ENCODE results near the gene LOXHD1.

Gene LOXHD1

DNA sequence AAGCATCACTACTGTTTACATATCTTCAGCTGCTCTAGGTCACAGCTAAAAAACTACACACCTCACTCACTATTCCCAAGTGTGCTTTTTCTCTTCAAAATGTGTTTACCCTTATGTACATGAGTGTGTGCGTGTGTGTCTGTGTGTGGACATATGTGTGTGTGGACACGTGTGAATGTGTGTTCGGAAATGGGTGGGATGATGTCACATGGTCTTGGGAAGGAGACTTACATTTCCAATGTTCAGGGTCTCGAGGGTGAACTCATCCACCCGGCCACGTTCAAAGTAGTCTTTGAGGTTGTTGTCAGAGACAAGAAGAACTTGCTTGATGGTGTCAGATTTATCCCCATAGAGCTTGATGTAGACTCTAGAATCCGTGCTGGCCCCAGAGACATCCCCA is 87.8 kb downstream of the LOXHD1 start:
- TF ChIP-seq GATA3 (IDR thresholded peaks at IDR 0.05; ENCODE audit: low read depth, low read length) (no peak), GATA2 (IDR thresholded peaks at IDR 0.05; ENCODE audit: low read depth, low read length) (no peak)

DNA sequence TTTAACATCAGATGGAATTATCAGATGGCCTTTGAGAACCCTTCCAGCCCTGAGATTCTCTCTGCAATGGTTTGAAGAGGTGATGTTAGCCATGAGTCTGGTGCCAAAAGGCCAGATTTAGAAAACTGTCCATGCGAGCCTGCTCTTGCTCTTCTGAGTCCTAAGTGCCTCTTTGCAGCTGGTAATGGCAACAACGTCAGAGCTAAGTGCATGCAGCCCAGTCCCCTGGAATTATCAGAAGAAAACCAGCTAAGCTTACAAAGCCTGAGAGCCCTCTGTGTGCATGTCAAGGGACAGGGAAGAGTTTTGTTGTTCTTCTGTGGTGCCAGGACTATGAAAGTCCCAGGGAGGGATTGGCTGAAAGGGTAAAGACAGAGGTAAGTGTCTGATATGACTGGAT is 89.8 kb downstream of the LOXHD1 start:
- TF ChIP-seq GATA3 (IDR thresholded peaks at IDR 0.05; ENCODE audit: low read depth, low read length), result no peak
- no peak for TF ChIP-seq GATA2 (IDR thresholded peaks at IDR 0.05; ENCODE audit: low read depth, low read length)

DNA sequence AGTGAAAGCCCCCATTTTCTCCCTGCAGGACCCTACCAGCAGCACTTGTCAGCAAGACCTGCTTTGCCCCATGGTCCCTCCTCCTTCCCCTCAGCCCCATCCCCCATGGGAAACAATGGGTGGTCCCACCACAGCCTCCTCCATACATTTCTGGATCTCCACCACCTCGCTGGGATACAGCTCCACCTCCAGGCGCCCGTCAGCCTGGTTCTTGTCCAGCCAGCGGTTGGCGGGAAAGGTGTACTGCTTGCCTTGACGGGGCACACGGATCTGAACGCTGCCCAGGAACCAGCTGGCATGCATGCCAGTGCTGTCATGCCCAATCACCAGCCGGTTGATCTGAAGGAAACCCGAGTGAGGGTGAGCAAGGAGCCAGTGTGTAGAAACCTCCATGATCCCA is 90.9 kb downstream of the LOXHD1 start:
- no peak for TF ChIP-seq GATA2 (IDR thresholded peaks at IDR 0.05; ENCODE audit: low read depth, low read length)
- no peak for TF ChIP-seq GATA3 (IDR thresholded peaks at IDR 0.05; ENCODE audit: low read depth, low read length)

DNA sequence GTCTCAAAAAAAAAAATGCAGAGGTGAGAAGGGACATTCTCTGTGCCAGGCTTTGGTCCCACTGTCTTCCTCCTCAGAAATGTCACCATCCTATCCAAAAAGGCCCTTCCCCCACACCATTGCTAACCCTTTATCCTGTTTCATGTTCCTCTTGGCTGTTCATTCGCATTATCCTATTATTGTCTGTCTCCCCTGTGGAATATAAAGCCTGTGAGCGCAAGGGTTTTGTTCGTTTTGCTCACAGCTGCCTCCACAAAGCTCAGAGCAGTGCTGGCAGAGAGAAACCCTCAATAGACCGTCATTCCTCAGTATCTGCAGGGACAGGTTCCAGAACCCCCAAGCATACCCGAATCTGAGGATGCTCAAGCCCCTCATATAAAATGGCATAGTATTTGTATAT is 91.8 kb downstream of the LOXHD1 start:
- no peak for TF ChIP-seq GATA3 (IDR thresholded peaks at IDR 0.05; ENCODE audit: low read depth, low read length)

DNA sequence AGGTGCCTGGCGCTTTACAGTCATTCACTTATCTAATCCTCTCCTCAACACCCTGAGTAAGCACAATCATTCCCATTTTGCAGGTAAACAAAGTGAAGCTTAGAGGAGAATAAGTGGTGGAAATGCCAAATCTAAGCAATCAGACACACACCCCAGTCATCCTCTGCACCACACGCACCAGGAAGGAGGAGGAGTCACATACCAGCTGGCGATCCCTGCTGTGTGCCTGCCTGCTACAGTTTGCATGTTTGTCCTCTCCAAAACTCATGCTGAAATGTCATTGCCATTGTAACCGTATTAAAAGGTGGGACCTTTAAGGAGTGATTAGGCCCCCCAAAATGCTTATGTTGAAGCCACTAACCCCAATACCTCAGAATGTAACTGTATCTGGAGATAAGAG is 93.7 kb downstream of the LOXHD1 start:
- TF ChIP-seq GATA3 (IDR thresholded peaks at IDR 0.05; ENCODE audit: low read depth, low read length), result no peak

DNA sequence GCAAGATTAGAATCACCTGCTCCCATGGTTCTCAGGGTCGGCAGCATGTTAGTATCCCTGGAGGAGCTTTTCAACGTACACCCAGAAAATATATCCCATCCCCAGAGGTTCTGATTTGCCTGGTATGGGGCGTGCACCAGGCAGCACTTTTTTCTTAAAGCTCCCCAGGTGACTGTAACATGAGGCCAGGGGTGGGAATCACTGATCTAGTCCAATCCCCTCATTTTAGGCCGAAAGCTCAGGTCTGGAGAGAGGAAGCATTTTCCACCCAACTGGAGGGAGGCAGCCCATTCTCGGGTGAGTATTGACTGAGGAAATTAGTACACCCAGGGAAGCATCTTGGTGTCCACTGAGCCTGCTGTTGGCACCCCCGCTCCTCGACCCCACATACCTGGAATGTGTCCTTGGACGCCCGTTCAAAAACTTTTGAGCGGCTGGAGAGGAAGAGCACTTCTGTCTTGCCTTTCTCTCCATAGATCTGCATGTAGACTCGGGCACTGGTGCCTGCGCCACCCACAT is 94.3 kb downstream of the LOXHD1 start:
- TF ChIP-seq GATA2 (IDR thresholded peaks at IDR 0.05; ENCODE audit: low read depth, low read length), result no peak
- TF ChIP-seq GATA3 (IDR thresholded peaks at IDR 0.05; ENCODE audit: low read depth, low read length), result no peak

DNA sequence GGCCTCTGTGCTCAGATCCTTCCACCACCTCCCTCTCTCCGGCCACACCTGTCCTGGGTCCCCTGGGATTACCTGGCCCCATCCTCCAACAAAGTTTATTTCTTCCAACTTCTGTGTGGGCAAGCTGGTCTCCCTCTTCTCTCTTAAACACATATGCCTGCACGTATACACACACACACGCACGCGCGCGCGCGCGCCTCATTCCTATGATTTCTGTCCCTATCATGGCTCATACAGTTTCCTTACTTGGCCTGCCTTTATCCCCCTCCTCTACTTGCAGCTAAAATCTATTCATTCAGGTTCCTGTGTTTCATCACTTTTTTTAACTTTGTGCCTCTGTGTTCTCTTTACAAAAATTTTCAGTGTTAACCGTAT is 96.4 kb downstream of the LOXHD1 start:
- TF ChIP-seq GATA2 (IDR thresholded peaks at IDR 0.05; ENCODE audit: low read depth, low read length) (no peak), GATA3 (IDR thresholded peaks at IDR 0.05; ENCODE audit: low read depth, low read length) (no peak)

DNA sequence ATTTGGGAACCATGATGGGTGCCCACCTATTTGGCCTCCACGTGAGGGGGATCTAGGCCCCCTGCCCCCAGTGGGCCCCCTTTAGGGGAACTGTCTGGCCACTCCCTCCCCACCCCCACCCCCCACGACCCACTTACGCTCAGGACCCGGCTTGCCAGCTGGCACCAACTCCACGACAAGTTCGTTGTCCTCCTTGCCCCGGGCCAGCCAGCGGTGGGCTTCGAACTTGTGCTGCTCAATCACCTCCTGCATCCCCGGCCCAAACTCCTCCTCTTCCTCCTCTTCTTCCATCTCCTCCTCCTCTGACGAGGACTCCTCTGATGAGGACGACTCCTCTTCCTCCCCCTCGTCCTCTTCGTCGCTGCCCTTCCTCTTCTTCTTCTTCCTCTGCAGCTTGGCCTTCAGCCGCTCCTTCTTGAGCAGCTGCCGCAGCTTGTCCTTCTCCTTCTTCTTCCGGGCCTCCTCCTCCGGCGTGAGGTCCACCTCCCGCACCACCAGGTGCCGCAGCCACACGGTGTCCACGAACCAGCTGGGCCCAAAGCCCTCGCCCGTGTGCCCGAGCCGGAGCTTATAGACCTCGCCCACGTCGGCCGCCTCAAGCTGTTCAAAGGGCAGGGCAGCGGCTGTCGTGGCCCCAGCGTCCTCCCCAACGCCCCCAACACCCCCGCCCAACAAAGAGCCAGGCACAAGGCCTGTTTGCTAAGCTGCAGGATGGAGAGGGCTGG is 96.9 kb downstream of the LOXHD1 start:
- TF ChIP-seq GATA2 (IDR thresholded peaks at IDR 0.05; ENCODE audit: low read depth, low read length) (no peak), GATA3 (IDR thresholded peaks at IDR 0.05; ENCODE audit: low read depth, low read length) (no peak)

DNA sequence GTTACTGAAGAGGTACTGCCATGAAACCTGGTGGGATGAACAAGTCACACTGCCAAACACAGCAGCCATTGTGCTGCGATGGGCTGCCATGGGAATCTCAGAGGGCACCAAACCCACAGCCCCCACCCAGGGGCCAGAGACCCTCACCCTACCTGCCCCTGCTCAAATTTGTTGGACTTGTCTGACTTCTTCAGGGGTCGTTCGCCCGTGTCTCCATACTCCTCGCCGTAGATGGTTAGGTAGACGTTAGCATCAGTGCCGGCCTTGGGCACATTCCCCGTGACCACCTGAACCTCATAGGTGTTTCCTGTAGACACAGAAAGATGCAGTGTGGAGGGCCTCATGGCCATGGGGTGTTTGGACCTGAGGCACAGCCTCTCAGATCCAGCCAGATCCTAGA is 97.7 kb downstream of the LOXHD1 start:
- no peak for TF ChIP-seq GATA2 (IDR thresholded peaks at IDR 0.05; ENCODE audit: low read depth, low read length)
- TF ChIP-seq GATA3 (IDR thresholded peaks at IDR 0.05; ENCODE audit: low read depth, low read length), result no peak

DNA sequence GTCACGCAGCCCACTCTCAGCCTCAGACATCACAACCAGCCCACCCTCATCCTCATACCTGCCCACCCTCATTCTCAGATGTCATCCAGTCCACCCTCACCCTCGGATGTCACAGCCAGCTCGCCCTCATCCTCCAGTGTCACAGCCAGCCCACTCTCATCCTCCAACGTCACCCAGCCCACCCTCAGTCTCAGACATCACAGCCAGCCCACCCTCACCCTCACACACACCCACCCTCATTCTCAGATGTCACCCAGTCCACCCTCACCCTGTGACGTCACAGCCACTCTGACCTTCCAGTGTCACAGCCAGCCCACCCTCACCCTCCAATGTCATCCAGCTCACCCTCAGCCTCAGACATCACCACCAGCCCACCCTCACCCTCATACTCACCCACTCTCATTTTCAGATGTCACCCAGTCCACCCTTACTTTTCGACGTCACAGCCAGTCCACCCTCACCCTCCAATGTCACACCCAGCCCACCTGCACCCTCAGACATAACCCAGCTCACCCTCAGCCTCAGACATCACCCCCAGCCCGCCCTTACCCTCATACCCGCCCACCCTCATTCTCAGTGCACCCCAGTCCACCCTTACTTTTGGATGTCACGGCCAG is 100.3 kb downstream of the LOXHD1 start:
- TF ChIP-seq GATA3 (IDR thresholded peaks at IDR 0.05; ENCODE audit: low read depth, low read length), result no peak
- no peak for TF ChIP-seq GATA2 (IDR thresholded peaks at IDR 0.05; ENCODE audit: low read depth, low read length)

DNA sequence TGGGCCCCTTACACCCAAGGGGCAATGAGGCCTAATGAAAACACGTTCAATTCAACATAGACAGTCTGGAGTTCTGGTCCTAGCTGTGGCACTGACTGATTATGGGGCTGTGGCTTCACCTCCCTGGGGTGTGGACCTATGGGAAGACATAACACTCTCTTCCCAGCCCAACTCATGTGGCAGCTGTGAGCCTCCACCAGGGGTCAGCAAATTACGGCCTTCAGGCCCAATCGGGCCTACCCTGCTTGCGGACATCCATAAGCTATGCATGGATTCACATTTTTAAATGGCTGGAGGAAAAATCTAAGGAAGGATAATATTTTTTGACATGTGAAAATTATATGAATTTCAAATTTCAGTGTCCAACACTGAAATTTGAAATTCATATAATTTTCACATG is 101.3 kb downstream of the LOXHD1 start:
- TF ChIP-seq GATA3 (IDR thresholded peaks at IDR 0.05; ENCODE audit: low read depth, low read length) (no peak), GATA2 (IDR thresholded peaks at IDR 0.05; ENCODE audit: low read depth, low read length) (no peak)

DNA sequence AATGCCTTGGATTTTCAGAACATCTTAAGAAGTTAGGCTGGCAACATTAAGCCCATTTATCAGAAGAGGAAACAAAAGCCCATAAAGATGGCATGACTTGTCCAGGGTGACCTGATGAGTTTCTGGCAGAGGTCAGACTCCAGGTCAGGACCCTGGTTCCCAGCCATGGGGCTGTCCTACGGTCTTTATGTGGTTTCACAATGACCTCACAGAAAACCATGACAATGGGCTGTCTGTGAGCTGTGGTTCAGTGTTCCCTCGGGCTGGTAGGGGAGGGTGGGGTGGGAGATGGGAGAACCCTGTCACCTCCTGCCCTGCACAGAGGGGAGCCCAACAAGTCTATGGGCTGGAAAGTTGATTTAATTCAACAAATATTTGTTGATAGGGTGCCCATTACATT is 101.8 kb downstream of the LOXHD1 start:
- no peak for TF ChIP-seq GATA2 (IDR thresholded peaks at IDR 0.05; ENCODE audit: low read depth, low read length)
- TF ChIP-seq GATA3 (IDR thresholded peaks at IDR 0.05; ENCODE audit: low read depth, low read length), result no peak

DNA sequence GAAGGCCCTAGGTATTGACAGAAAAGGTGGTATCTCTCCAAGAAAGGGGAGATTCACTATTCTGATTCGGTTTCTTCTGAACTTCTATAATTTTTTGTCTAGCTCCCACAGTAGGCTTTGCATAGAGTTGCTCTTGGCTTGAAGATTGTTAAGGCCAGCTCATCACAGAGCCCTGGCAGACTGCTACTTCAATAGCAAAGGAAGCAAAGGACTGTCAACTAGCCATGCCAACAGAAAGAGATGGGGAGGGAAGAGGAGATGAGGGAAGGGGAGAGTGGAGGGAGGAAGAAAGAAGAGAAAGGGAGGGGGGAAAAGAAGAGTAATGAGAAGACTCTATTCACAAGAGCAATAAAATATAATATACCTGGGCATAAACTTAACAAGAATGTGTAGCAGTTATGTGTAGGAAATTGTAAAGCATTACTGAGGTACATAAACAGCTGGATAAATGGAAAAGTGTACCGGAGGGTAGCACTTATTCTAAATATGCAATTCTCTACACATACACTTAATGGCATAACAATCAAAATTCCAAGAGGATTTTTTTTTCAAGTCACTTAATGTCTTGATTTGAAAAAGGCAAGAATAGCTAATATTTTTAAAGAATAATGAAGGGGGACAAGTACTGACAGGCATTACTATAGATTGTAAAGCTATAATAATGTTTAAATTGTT is 102.5 kb downstream of the LOXHD1 start:
- TF ChIP-seq GATA3 (IDR thresholded peaks at IDR 0.05; ENCODE audit: low read depth, low read length) (no peak), GATA2 (IDR thresholded peaks at IDR 0.05; ENCODE audit: low read depth, low read length) (no peak)

DNA sequence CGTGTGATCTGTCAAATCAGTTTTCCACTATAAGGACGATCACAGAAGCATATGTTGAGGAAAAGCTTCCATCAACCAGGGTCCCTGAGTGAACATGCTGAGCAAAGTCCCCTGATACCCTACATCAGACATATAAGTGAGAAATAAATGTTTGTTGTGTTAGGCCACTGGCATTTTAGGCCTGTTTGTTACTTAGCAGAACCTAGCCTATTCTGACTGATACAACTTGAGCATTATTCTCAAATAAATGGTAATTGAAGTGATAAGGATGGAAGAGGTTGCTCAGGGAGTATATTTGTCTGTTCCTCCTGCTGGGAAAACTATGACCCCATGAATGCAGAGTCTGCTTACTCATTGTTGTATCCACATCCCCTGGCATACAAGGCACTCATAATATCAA is 106.4 kb downstream of the LOXHD1 start:
- TF ChIP-seq GATA2 (IDR thresholded peaks at IDR 0.05; ENCODE audit: low read depth, low read length) (no peak), GATA3 (IDR thresholded peaks at IDR 0.05; ENCODE audit: low read depth, low read length) (no peak)

DNA sequence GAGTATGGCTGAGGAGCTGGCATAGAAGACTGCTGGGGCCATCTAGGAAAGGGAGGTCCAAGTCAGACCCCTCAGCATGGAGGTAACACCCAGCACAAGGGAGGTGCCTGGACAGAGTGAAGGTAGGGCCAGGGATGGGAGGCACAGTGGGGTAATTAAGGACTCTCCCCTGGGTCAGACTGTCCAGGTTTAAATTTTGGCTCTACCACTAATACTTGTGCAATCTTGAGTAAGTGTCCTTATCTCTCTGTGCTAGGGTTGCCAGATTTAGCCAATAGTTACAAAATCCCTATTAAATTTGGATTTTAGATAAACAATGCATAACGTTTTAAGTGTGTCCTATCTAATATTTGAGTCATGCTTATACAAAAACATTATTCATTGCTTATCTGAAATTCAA is 109.5 kb downstream of the LOXHD1 start:
- TF ChIP-seq GATA2 (IDR thresholded peaks at IDR 0.05; ENCODE audit: low read depth, low read length) (no peak), GATA3 (IDR thresholded peaks at IDR 0.05; ENCODE audit: low read depth, low read length) (no peak)

All from SH-SY5Y (cell line).